Smooth muscle cell (in vitro differentiated cells): ENCODE measurements around the gene SEZ6L. TPM values are rescaled to one million over a fixed set of nuclear protein-coding genes. Genes with fewer than 3 reads are reported as not detected.

Experiments used
- DNase-seq: peaks from one replicate; lab custom pipeline; 2025; ENCODE audit not compliant: unreplicated experiment; lab: John Stamatoyannopoulos, UW
- H2AFZ ChIP-seq: fragments of 200-600 bp; sonication (generic); 2 replicates; pipeline ENCODE4 v1.6.0; 2016; ENCODE audit warnings: antibody characterized with exemption, low read depth, mild to moderate bottlenecking
- H3F3A ChIP-seq: fragments of 200-600 bp; sonication (generic); 2 replicates; pipeline ENCODE4 v1.6.0; 2017; ENCODE audit warnings: antibody characterized with exemption, low read depth
- H3K27ac ChIP-seq: fragments of 200-600 bp; sonication (generic); 2 replicates; pipeline ENCODE4 v1.5.1; 2016; ENCODE audit warnings: low read depth, mild to moderate bottlenecking
- H3K27me3 ChIP-seq: fragments of 200-600 bp; sonication (generic); 2 replicates; pipeline ENCODE4 v1.6.1; 2016; ENCODE audit warnings: low read depth, mild to moderate bottlenecking
- H3K36me3 ChIP-seq: fragments of 200-600 bp; sonication (generic); 2 replicates; pipeline ENCODE4 v1.5.1; 2016; ENCODE audit warnings: low read depth
- H3K4me1 ChIP-seq: fragments of 200-600 bp; sonication (generic); 2 replicates; pipeline ENCODE4 v1.5.1; 2016; ENCODE audit warnings: low read depth
- H3K4me2 ChIP-seq: fragments of 200-600 bp; sonication (generic); 2 replicates; pipeline ENCODE4 v1.6.0; 2016; ENCODE audit warnings: mild to moderate bottlenecking
- H3K4me3 ChIP-seq: fragments of 200-600 bp; sonication (generic); 2 replicates; pipeline ENCODE4 v1.5.1; 2016; ENCODE audit warnings: mild to moderate bottlenecking
- H3K79me2 ChIP-seq: fragments of 200-600 bp; sonication (generic); 2 replicates; pipeline ENCODE4 v1.6.0; 2016; ENCODE audit warnings: low read depth, mild to moderate bottlenecking
- H3K9ac ChIP-seq: fragments of 200-600 bp; sonication (generic); 2 replicates; pipeline ENCODE4 v1.6.0; 2016; ENCODE audit warnings: low read depth
- H3K9me3 ChIP-seq: fragments of 200-600 bp; sonication (generic); replicated peaks from 2 replicates; pipeline ENCODE4 v1.5.1; 2016; ENCODE audit warnings: low read depth
- H4K20me1 ChIP-seq: fragments of 200-600 bp; sonication (generic); 2 replicates; pipeline ENCODE4 v1.6.0; 2016; ENCODE audit warnings: low read depth
- WGBS: methylation state at CpG from one replicate; pipeline ENCODE4 v1.1.7; 2016; ENCODE audit warnings: low lambda C conversion rate; 5-methylcytosine and 5-hydroxymethylcytosine counted together
- polyA plus RNA-seq: library from polyadenylated mRNA; unstranded; fragments of >200 nt; fragmentation: Nextera tagmentation; extraction: Ambion mirVana; gene quantifications from 2 replicates; pipeline ENCODE4 v1.2.1, GENCODE V29; 2016
- total RNA-seq: library from RNA; depleted of rRNA; stranded (reverse); fragments of >200 nt; gene quantifications from 2 replicates; pipeline ENCODE4 v1.2.3, GENCODE V29; 2014
- TF ChIP-seq, protein P1 (sequence below): fragments of 200-600 bp; sonication (generic); IDR thresholded peaks from 2 replicates; pipeline ENCODE4 v1.5.1; 2017; ENCODE audit warnings: borderline replicate concordance, mild to moderate bottlenecking, antibody characterized with exemption; ENCODE audit not compliant: insufficient read depth, poor library complexity, severe bottlenecking

The SEZ6L gene
- total and polyA plus RNA-seq, 2 experiments from 2014 or later, result 2.1 TPM

- Histone ChIP-seq H3K4me3 (no peak overlapping the region), H3K79me2 (no peaks in the 10 kb centered on the region), H3K4me2 (no peak overlapping the region), H3K27me3 (peaks cover 24% of the 10 kb centered on the region), H2AFZ (no peak overlapping the region), H3K9me3 (no peaks in the 10 kb centered on the region), H3K9ac (no peak overlapping the region), H3K27ac (no peak overlapping the region), H3K4me1 (no peaks in the 10 kb centered on the region), H3F3A (no peaks in the 10 kb centered on the region), H3K36me3 (no peaks in the 10 kb centered on the region), H4K20me1 (no peaks in the 10 kb centered on the region)
- 90% methylated on average over 5 of the region's 5 CpGs for WGBS
- TF ChIP-seq, protein P1, sequence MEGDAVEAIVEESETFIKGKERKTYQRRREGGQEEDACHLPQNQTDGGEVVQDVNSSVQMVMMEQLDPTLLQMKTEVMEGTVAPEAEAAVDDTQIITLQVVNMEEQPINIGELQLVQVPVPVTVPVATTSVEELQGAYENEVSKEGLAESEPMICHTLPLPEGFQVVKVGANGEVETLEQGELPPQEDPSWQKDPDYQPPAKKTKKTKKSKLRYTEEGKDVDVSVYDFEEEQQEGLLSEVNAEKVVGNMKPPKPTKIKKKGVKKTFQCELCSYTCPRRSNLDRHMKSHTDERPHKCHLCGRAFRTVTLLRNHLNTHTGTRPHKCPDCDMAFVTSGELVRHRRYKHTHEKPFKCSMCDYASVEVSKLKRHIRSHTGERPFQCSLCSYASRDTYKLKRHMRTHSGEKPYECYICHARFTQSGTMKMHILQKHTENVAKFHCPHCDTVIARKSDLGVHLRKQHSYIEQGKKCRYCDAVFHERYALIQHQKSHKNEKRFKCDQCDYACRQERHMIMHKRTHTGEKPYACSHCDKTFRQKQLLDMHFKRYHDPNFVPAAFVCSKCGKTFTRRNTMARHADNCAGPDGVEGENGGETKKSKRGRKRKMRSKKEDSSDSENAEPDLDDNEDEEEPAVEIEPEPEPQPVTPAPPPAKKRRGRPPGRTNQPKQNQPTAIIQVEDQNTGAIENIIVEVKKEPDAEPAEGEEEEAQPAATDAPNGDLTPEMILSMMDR, result no peak
- no peak for DNase-seq
These were observed 240.6 kb downstream of the SEZ6L start for GRCh38 chr22:26409719-26410335.

DNA sequence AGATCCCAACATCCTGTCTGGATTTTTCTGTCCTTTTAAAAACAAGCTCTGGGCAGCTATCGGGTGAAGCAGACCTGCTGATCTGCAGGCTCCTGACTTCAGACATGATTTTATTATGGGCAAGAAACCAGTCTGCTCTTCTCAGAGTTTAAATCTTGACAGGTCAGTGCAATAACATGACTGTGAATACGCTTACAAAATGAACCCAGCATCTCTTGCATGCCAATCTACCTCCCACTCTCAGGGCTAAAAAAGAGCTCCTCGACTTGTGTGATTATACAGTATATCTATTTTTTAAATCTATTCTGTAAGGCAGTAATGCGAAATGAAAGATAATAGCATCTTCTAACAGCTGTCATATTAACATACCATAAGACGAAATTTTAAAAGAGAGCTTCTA, 241.1 kb downstream of the SEZ6L start:
- Histone ChIP-seq H3K9ac (no peak overlapping the region), H3K36me3 (no peaks in the 10 kb centered on the region), H3K27ac (no peak overlapping the region), H3K4me3 (no peak overlapping the region), H4K20me1 (no peaks in the 10 kb centered on the region), H2AFZ (no peak overlapping the region), H3K79me2 (no peaks in the 10 kb centered on the region), H3K27me3 (peaks cover 24% of the 10 kb centered on the region), H3K9me3 (no peaks in the 10 kb centered on the region), H3K4me2 (no peak overlapping the region), H3K4me1 (no peaks in the 10 kb centered on the region), H3F3A (no peaks in the 10 kb centered on the region)
- 81% methylated on average over 5 of the region's 5 CpGs for whole genome bisulfite sequencing
- DNase-seq, result no peak
- TF ChIP-seq, protein P1, result no peak

GRCh38 chr22:26414347-26414746, 245.1 kb downstream of the SEZ6L start:
- Histone ChIP-seq H3K27ac (no peak overlapping the region), H3F3A (no peaks in the 10 kb centered on the region), H3K27me3 (peaks cover 24% of the 10 kb centered on the region), H3K4me2 (no peak overlapping the region), H3K9me3 (no peaks in the 10 kb centered on the region), H4K20me1 (no peaks in the 10 kb centered on the region), H3K4me1 (no peaks in the 10 kb centered on the region), H3K36me3 (no peaks in the 10 kb centered on the region), H3K79me2 (no peaks in the 10 kb centered on the region), H2AFZ (no peak overlapping the region), H3K4me3 (no peak overlapping the region), H3K9ac (no peak overlapping the region)
- DNase-seq, result no peak
- 98% methylated on average over 4 of the region's 4 CpGs for WGBS
- TF ChIP-seq, protein P1, result no peak

DNA sequence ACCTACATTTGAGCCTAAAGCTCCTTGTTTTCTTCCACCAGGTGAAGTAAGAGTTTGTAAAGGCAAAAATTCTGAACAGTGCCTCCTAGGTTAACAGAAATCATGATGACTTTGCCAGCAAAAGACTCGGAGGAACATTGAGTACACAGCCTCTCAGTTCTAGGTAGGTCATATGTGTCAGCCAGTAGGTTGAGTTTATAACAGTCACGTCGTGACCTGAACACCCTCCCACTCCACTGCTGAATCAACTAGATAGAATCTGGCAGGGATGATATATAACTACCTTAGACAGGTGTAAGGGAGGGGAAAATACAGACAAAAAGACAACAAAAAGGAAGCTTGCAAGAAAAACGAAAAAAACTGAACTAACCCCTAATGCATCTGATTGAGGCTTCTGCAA, 247.0 kb downstream of the SEZ6L start:
- Histone ChIP-seq H2AFZ (no peak overlapping the region), H3F3A (no peaks in the 10 kb centered on the region), H3K9me3 (no peaks in the 10 kb centered on the region), H3K79me2 (no peaks in the 10 kb centered on the region), H3K4me2 (no peak overlapping the region), H3K9ac (no peak overlapping the region), H3K4me1 (no peaks in the 10 kb centered on the region), H3K36me3 (no peaks in the 10 kb centered on the region), H3K27me3 (peaks cover 13% of the 10 kb centered on the region), H3K27ac (no peak overlapping the region), H3K4me3 (no peak overlapping the region), H4K20me1 (no peaks in the 10 kb centered on the region)
- TF ChIP-seq, protein P1, result no peak
- WGBS, result 67% methylated on average over 4 of the region's 4 CpGs
- DNase-seq, result no peak
